Measurements from ENCODE around the gene WDR1. TPM values are rescaled to one million over a fixed set of nuclear protein-coding genes. Genes with fewer than 3 reads are reported as not detected.
A peak's percentile ranks its signal among the peaks of the same experiment; 100 is the strongest.

WDR1 gene
- total and polyA plus RNA-seq, 2 donors from 2014 or later: 176 to 313 TPM

- no peak for FAIRE-seq
- H3K27me3 ChIP-seq (ENCODE audit: control insufficient read depth, insufficient read depth, low read length): no peaks in the 10 kb centered on the region
- peak overlapping the region; percentile 71 to 85 (median 72) for H3K4me3 ChIP-seq (ENCODE audit: low read length in 3 of 3)
- H3K27ac ChIP-seq (ENCODE audit: low read depth in 2 of 2, low read length in 2 of 2): peak overlapping the region; percentile 90 to 91
- peaks cover 0 to 46% (median 28%) of the 10 kb centered on the region in 3 donors for H3K36me3 ChIP-seq (ENCODE audit: control insufficient read depth in 2 of 3, insufficient read depth in 3 of 3, low read length in 3 of 3)
- no peaks in the 10 kb centered on the region for H3K9me3 ChIP-seq (ENCODE audit: control insufficient read depth in 2 of 3, insufficient read depth in 1 of 3, low read length in 3 of 3)
- intact Hi-C loops (cut with DNase I): no loop called here
- no peak for TF ChIP-seq CTCF (IDR thresholded peaks at IDR 0.05; ENCODE audit: borderline replicate concordance, extremely low read depth, insufficient read depth)
- DNase-seq: peak in 3 of 5 donors; percentile 18 to 43 (median 25)
- peak overlapping the region; percentile 60 to 89 (median 74) for H3K9ac ChIP-seq (ENCODE audit: low read length in 3 of 3)
- peaks cover 14 to 51% (median 42%) of the 10 kb centered on the region in 3 donors for H3K4me1 ChIP-seq (ENCODE audit: control insufficient read depth in 2 of 3, insufficient read depth in 2 of 3, low read depth in 1 of 3, low read length in 3 of 3)
These were observed 1.3 kb downstream of the WDR1 start for GRCh38 chr4:10115271-10115796.

- peaks cover 14 to 57% (median 35%) of the 10 kb centered on the region in 3 donors for H3K4me1 ChIP-seq (ENCODE audit: control insufficient read depth in 2 of 3, insufficient read depth in 2 of 3, low read depth in 1 of 3, low read length in 3 of 3)
- DNase-seq (no peak), FAIRE-seq (no peak)
- no peak for TF ChIP-seq CTCF (IDR thresholded peaks at IDR 0.05; ENCODE audit: borderline replicate concordance, extremely low read depth, insufficient read depth)
- H3K9ac ChIP-seq (ENCODE audit: low read length in 3 of 3): peak overlapping the region in 2 of 3 donors; percentile 2 to 89
- H3K9me3 ChIP-seq (ENCODE audit: control insufficient read depth in 2 of 3, insufficient read depth in 1 of 3, low read length in 3 of 3): no peaks in the 10 kb centered on the region
- peaks cover 0 to 50% (median 31%) of the 10 kb centered on the region in 3 donors for H3K36me3 ChIP-seq (ENCODE audit: control insufficient read depth in 2 of 3, insufficient read depth in 3 of 3, low read length in 3 of 3)
- intact Hi-C loops (cut with DNase I): no loop called here
- peak overlapping the region in 2 of 3 donors; percentile 72 to 85 for H3K4me3 ChIP-seq (ENCODE audit: low read length in 3 of 3)
- peak overlapping the region; percentile 90 to 91 for H3K27ac ChIP-seq (ENCODE audit: low read depth in 2 of 2, low read length in 2 of 2)
- H3K27me3 ChIP-seq (ENCODE audit: control insufficient read depth, insufficient read depth, low read length): no peaks in the 10 kb centered on the region
These were observed 2.0 kb downstream of the WDR1 start for GRCh38 chr4:10114607-10115006.

GRCh38 chr4:10114147-10114546 lies 2.5 kb downstream of the WDR1 start:
- Histone ChIP-seq H3K27ac (ENCODE audit: low read depth in 2 of 2, low read length in 2 of 2) (no peak overlapping the region), H3K4me3 (ENCODE audit: low read length in 3 of 3) (no peak overlapping the region), H3K9ac (ENCODE audit: low read length in 3 of 3) (peak overlapping the region in 1 of 3 donors; percentile 35), H3K4me1 (ENCODE audit: control insufficient read depth in 2 of 3, insufficient read depth in 2 of 3, low read depth in 1 of 3, low read length in 3 of 3) (peaks cover 12 to 61% (median 35%) of the 10 kb centered on the region in 3 donors), H3K36me3 (ENCODE audit: control insufficient read depth in 2 of 3, insufficient read depth in 3 of 3, low read length in 3 of 3) (peaks cover 0 to 50% (median 31%) of the 10 kb centered on the region in 3 donors), H3K27me3 (ENCODE audit: control insufficient read depth, insufficient read depth, low read length) (no peaks in the 10 kb centered on the region), H3K9me3 (ENCODE audit: control insufficient read depth in 2 of 3, insufficient read depth in 1 of 3, low read length in 3 of 3) (no peaks in the 10 kb centered on the region)
- TF ChIP-seq CTCF (IDR thresholded peaks at IDR 0.05; ENCODE audit: borderline replicate concordance, extremely low read depth, insufficient read depth): no peak
- FAIRE-seq: no peak
- intact Hi-C loops (cut with DNase I): no loop called here
- no peak for DNase-seq

Data from kidney (tissue), 14 donors.